ENCODE results near the gene MRPL4.

DNA sequence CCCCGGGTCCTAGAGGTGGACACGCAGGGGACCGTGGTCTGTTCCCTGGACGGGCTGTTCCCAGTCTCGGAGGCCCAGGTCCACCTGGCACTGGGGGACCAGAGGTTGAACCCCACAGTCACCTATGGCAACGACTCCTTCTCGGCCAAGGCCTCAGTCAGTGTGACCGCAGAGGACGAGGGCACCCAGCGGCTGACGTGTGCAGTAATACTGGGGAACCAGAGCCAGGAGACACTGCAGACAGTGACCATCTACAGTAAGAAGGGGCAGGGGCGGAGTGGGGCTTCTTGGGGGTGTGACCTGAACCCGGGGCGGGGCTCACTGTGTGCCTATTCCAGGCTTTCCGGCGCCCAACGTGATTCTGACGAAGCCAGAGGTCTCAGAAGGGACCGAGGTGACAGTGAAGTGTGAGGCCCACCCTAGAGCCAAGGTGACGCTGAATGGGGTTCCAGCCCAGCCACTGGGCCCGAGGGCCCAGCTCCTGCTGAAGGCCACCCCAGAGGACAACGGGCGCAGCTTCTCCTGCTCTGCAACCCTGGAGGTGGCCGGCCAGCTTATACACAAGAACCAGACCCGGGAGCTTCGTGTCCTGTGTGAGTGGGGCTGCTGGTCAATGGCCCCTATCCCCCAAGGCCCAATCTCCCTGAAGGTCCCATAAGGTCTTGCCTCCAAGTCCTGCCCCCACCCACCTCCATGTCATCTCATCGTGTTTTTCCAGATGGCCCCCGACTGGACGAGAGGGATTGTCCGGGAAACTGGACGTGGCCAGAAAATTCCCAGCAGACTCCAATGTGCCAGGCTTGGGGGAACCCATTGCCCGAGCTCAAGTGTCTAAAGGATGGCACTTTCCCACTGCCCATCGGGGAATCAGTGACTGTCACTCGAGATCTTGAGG is 32.3 kb downstream of the MRPL4 start:
- TF ChIP-seq POLR2AphosphoS5 (IDR thresholded peaks at IDR 0.05; ENCODE audit: insufficient read depth in 1 of 2, low read depth in 1 of 2): no peak
- TF ChIP-seq CTCF (IDR thresholded peaks at IDR 0.05): no peak
- no peak for TF ChIP-seq POLR2A (IDR thresholded peaks at IDR 0.05)
